DOHH2 (cell line): ENCODE measurements around the gene MALRD1.

Experiments
- H3F3A ChIP-seq: fragments of 200-600 bp; sonication (generic), shearing (Covaris generic); 2 replicates; pipeline ENCODE4 v1.6.0; 2016; ENCODE audit warnings: antibody characterized with exemption, mild to moderate bottlenecking; ENCODE audit not compliant: control insufficient read depth, insufficient read depth
- H3K27ac ChIP-seq: fragments of 200-600 bp; sonication (generic); 2 replicates; pipeline ENCODE4 v1.5.1; 2014; ENCODE audit warnings: low read depth, mild to moderate bottlenecking, low read length, moderate library complexity
- H3K27me3 ChIP-seq: fragments of 200-600 bp; sonication (generic); 2 replicates; pipeline ENCODE4 v1.6.1; 2014; ENCODE audit warnings: mild to moderate bottlenecking, low read length, mixed read lengths; ENCODE audit not compliant: control insufficient read depth
- H3K36me3 ChIP-seq: fragments of 200-600 bp; sonication (generic); 2 replicates; pipeline ENCODE4 v1.6.1; 2014; ENCODE audit warnings: mild to moderate bottlenecking, low read length, moderate library complexity, mixed read lengths; ENCODE audit not compliant: control insufficient read depth
- H3K4me1 ChIP-seq: fragments of 200-600 bp; sonication (generic); 2 replicates; pipeline ENCODE4 v1.6.1; 2014; ENCODE audit warnings: mild to moderate bottlenecking, low read length, mixed read lengths; ENCODE audit not compliant: control insufficient read depth
- H3K4me2 ChIP-seq: fragments of 200-600 bp; sonication (generic); 2 replicates; pipeline ENCODE4 v1.6.0; 2014; ENCODE audit warnings: mild to moderate bottlenecking, low read length, moderate library complexity
- H3K4me3 ChIP-seq: fragments of 200-600 bp; sonication (generic); 2 replicates; pipeline ENCODE4 v1.5.1; 2014; ENCODE audit warnings: mild to moderate bottlenecking, low read length, mixed read lengths
- H3K79me2 ChIP-seq: fragments of 200-600 bp; sonication (generic); 2 replicates; pipeline ENCODE4 v1.6.1; 2014; ENCODE audit warnings: mild to moderate bottlenecking, low read length, mixed read lengths; ENCODE audit not compliant: control insufficient read depth
- H3K9me2 ChIP-seq: fragments of 200-600 bp; sonication (generic); replicated peaks from 2 replicates; pipeline ENCODE4 v1.6.1; 2014; ENCODE audit warnings: mild to moderate bottlenecking, low read length, mixed read lengths; ENCODE audit not compliant: control insufficient read depth
- H3K9me3 ChIP-seq: fragments of 200-600 bp; sonication (generic); 2 replicates; pipeline ENCODE4 v1.6.1; 2014; ENCODE audit warnings: antibody characterized with exemption, low read length, mixed read lengths; ENCODE audit not compliant: control insufficient read depth, insufficient read depth
- H4K20me1 ChIP-seq: fragments of 200-600 bp; sonication (generic); 2 replicates; pipeline ENCODE4 v1.6.0; 2014; ENCODE audit warnings: low read depth, mild to moderate bottlenecking, antibody characterized with exemption, low read length, moderate library complexity; ENCODE audit not compliant: control insufficient read depth, insufficient read depth
- EZH2phosphoT487 ChIP-seq: fragments of 200-600 bp; sonication (generic); IDR thresholded peaks from 2 replicates; pipeline ENCODE4 v1.6.1; 2017; ENCODE audit warnings: borderline replicate concordance, mild to moderate bottlenecking, antibody characterized with exemption, low read length, moderate library complexity, mixed read lengths
- TF ChIP-seq, protein P1 (sequence below): fragments of 200-600 bp; sonication (generic); IDR thresholded peaks from one replicate; pipeline ENCODE4 v1.5.1; 2014; ENCODE audit warnings: antibody characterized with exemption, mild to moderate bottlenecking, low read depth, low read length; ENCODE audit not compliant: poor library complexity, severe bottlenecking

Gene MALRD1

DNA sequence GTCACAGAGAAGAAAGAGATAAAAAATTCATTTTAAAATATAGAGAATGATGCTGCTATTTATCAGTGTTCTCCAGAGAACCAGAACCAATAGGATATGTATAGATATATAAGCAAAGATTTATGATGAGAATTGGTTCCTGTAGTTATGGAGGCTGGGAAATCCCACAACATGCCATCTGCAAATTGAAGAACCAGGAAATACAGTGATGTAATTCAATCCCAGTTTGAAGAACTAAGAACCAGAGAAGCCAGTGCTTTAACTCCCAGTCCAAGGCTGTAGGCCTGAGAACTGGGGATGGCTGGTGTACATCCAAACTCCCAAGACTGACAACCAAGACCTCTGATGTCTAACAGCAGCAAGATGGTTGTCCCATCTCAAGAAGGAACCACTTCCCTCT is 574.7 kb downstream of the MALRD1 start:
- Histone ChIP-seq H3K9me3 (no peaks in the 10 kb centered on the region), H3K27me3 (no peaks in the 10 kb centered on the region), H3K9me2 (no peaks in the 10 kb centered on the region), H4K20me1 (no peaks in the 10 kb centered on the region), H3K36me3 (no peaks in the 10 kb centered on the region), H3K27ac (no peak overlapping the region), H3F3A (no peaks in the 10 kb centered on the region), H3K4me2 (no peak overlapping the region), H3K79me2 (no peaks in the 10 kb centered on the region), H3K4me1 (no peaks in the 10 kb centered on the region), H3K4me3 (no peak overlapping the region)
- no peak for TF ChIP-seq EZH2phosphoT487
- TF ChIP-seq, protein P1, sequence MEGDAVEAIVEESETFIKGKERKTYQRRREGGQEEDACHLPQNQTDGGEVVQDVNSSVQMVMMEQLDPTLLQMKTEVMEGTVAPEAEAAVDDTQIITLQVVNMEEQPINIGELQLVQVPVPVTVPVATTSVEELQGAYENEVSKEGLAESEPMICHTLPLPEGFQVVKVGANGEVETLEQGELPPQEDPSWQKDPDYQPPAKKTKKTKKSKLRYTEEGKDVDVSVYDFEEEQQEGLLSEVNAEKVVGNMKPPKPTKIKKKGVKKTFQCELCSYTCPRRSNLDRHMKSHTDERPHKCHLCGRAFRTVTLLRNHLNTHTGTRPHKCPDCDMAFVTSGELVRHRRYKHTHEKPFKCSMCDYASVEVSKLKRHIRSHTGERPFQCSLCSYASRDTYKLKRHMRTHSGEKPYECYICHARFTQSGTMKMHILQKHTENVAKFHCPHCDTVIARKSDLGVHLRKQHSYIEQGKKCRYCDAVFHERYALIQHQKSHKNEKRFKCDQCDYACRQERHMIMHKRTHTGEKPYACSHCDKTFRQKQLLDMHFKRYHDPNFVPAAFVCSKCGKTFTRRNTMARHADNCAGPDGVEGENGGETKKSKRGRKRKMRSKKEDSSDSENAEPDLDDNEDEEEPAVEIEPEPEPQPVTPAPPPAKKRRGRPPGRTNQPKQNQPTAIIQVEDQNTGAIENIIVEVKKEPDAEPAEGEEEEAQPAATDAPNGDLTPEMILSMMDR = no peak

DNA sequence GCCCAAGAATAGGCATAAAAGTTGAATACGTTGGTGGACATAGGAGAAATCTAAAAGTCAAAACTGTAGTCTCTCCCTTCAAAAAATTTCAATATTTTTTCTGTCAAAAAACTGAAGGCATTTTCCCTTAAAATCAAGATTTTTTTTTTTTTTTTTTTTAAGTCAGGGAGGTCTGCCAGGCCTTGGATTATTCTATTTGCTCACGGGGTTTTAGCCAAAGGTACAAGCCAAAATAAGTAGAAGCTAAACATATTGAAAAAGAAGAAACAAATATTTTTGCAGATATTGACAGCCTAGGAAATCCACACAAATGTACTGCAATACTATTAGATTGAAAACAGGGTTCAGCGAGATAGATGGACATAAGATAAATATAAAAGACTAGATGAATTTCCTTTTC is 577.6 kb downstream of the MALRD1 start:
- Histone ChIP-seq H3K27me3 (no peaks in the 10 kb centered on the region), H3K9me2 (no peaks in the 10 kb centered on the region), H3K36me3 (no peaks in the 10 kb centered on the region), H3K4me2 (no peak overlapping the region), H3F3A (no peaks in the 10 kb centered on the region), H3K4me3 (no peak overlapping the region), H3K27ac (no peak overlapping the region), H4K20me1 (no peaks in the 10 kb centered on the region), H3K9me3 (no peaks in the 10 kb centered on the region), H3K4me1 (no peaks in the 10 kb centered on the region), H3K79me2 (no peaks in the 10 kb centered on the region)
- TF ChIP-seq, protein P1 = no peak
- TF ChIP-seq EZH2phosphoT487 = no peak

DNA sequence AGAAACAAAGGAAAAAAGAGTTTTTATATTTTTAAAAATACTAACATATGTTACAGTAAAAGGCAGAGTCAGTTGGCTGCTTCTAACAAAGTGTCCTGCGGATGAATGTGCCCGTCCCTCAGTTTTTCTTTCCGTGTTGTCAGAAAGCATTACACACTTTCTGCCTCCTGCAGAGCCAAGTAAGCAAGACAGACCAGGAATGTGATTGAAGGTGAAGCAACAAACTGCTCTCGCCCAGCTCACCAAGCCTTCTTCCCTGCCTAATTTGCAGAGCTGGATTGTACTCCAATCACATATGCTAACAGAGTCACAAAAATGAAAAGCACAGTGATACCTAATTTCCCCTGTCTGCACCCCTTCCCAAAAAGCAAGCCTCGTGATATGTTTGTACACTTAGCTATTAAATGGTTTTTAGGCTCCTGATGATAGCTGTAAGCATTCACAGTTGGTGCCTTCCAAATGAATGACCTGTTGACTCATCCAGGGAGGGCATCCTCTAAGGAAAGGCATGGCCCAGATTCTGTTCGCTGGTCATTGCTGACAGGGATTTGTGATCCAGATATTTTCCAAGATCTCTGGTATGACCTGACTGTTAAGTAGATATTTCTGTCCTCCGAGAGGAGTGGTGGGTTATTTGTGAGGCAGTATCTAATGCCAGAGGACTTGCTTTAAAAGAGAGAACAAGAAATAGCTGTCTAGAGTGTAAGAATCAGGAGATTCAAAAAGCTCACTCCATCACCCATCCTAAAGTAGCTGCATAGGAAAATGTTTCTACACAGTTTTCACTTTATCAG is 580.4 kb downstream of the MALRD1 start:
- Histone ChIP-seq H3K9me3 (no peaks in the 10 kb centered on the region), H3K4me3 (no peak overlapping the region), H3K4me1 (no peaks in the 10 kb centered on the region), H3K36me3 (no peaks in the 10 kb centered on the region), H3K9me2 (no peaks in the 10 kb centered on the region), H3F3A (no peaks in the 10 kb centered on the region), H4K20me1 (no peaks in the 10 kb centered on the region), H3K27me3 (no peaks in the 10 kb centered on the region), H3K4me2 (no peak overlapping the region), H3K79me2 (no peaks in the 10 kb centered on the region), H3K27ac (no peak overlapping the region)
- TF ChIP-seq, protein P1 = no peak
- TF ChIP-seq EZH2phosphoT487 = no peak
